ENCODE results near the gene DNAH8.

The DNAH8 gene
- total RNA-seq: 0 to 0.96 (median 0.40) reads per million in 9 experiments

GRCh38 chr6:38715016-38715689 lies at the start of gene DNAH8:
Gene DNAH8 (plus strand): TSS chr6:38715311. CDS start chr6:38722810, 7,499 bp downstream.
- ATAC-seq (replicated peaks) (peak; percentile 43), DNase-seq (no peak)
- Mint-ChIP-seq H3K4me3 (peak within 1 kb of the TSS; percentile 48 to 59), H3K27ac (peak within 1 kb of the TSS; percentile 88 to 91), H3K9me3 (no peaks in the 10 kb centered on the region), H3K4me1 (ENCODE audit: low read depth in 2 of 2) (peaks cover 13 to 19% of the 10 kb centered on the region in 2 donors), H3K27me3 (peaks cover 14 to 24% of the 10 kb centered on the region in 2 donors), H3K36me3 (ENCODE audit: insufficient read depth) (peaks cover 9% of the 10 kb centered on the region)

- Mint-ChIP-seq H3K9me3 (no peaks in the 10 kb centered on the region), H3K4me3 (no peak overlapping the region), H3K27ac (no peak overlapping the region), H3K4me1 (ENCODE audit: low read depth in 2 of 2) (peaks cover 5 to 7% of the 10 kb centered on the region in 2 donors), H3K27me3 (no peaks in the 10 kb centered on the region), H3K36me3 (ENCODE audit: insufficient read depth) (peaks cover 8% of the 10 kb centered on the region)
- ATAC-seq (replicated peaks) (peak; percentile 95), DNase-seq (peak; percentile 21 to 44 (median 30))
Measured at GRCh38 chr6:38671885-38672467, 43.1 kb upstream of the DNAH8 start.

- Mint-ChIP-seq H3K9me3 (no peaks in the 10 kb centered on the region), H3K4me1 (ENCODE audit: low read depth in 2 of 2) (peaks cover 5 to 7% of the 10 kb centered on the region in 2 donors), H3K27me3 (no peaks in the 10 kb centered on the region), H3K4me3 (no peak overlapping the region), H3K27ac (no peak overlapping the region), H3K36me3 (ENCODE audit: insufficient read depth) (peaks cover 12% of the 10 kb centered on the region)
- no peak for DNase-seq
- ATAC-seq (replicated peaks): no peak
Measured at GRCh38 chr6:38673397-38674165, 41.5 kb upstream of the DNAH8 start.

- no peak overlapping the region for H3K4me3 Mint-ChIP-seq
- H3K27ac Mint-ChIP-seq: peak overlapping the region; percentile 16 to 21
- peaks cover 18% of the 10 kb centered on the region for H3K36me3 Mint-ChIP-seq (ENCODE audit: insufficient read depth)
- no peaks in the 10 kb centered on the region for H3K27me3 Mint-ChIP-seq
- H3K9me3 Mint-ChIP-seq: no peaks in the 10 kb centered on the region
- no peak for ATAC-seq (replicated peaks)
- DNase-seq: no peak
- H3K4me1 Mint-ChIP-seq (ENCODE audit: low read depth in 2 of 2): peaks cover 5 to 7% of the 10 kb centered on the region in 2 donors
Measured at GRCh38 chr6:38676236-38676973, 38.7 kb upstream of the DNAH8 start.

GRCh38 chr6:38676974-38677544 lies 38.1 kb upstream of the DNAH8 start:
- peak overlapping the region; percentile 16 to 21 for H3K27ac Mint-ChIP-seq
- no peaks in the 10 kb centered on the region for H3K9me3 Mint-ChIP-seq
- no peak overlapping the region for H3K4me3 Mint-ChIP-seq
- DNase-seq: no peak
- peaks cover 24% of the 10 kb centered on the region for H3K36me3 Mint-ChIP-seq (ENCODE audit: insufficient read depth)
- ATAC-seq (replicated peaks): no peak
- no peaks in the 10 kb centered on the region for H3K27me3 Mint-ChIP-seq
- H3K4me1 Mint-ChIP-seq (ENCODE audit: low read depth in 2 of 2): peaks cover 5 to 6% of the 10 kb centered on the region in 2 donors

- no peak for ATAC-seq (replicated peaks)
- Mint-ChIP-seq H3K9me3 (no peaks in the 10 kb centered on the region), H3K27me3 (no peaks in the 10 kb centered on the region), H3K4me1 (ENCODE audit: low read depth in 2 of 2) (peaks cover 3 to 5% of the 10 kb centered on the region in 2 donors), H3K27ac (peak overlapping the region in 1 of 2 donors; percentile 59), H3K4me3 (no peak overlapping the region), H3K36me3 (ENCODE audit: insufficient read depth) (peaks cover 31% of the 10 kb centered on the region)
- no peak for DNase-seq
Measured at GRCh38 chr6:38678178-38678760, 36.8 kb upstream of the DNAH8 start.

- H3K27ac Mint-ChIP-seq: peak overlapping the region in 1 of 2 donors; percentile 71
- H3K9me3 Mint-ChIP-seq: no peaks in the 10 kb centered on the region
- no peaks in the 10 kb centered on the region for H3K27me3 Mint-ChIP-seq
- ATAC-seq (replicated peaks): no peak
- H3K36me3 Mint-ChIP-seq (ENCODE audit: insufficient read depth): peaks cover 40% of the 10 kb centered on the region
- DNase-seq: no peak
- no peak overlapping the region for H3K4me3 Mint-ChIP-seq
- H3K4me1 Mint-ChIP-seq (ENCODE audit: low read depth in 2 of 2): peaks cover 0 to 5% of the 10 kb centered on the region in 2 donors
Measured at GRCh38 chr6:38679668-38680067, 35.4 kb upstream of the DNAH8 start.

GRCh38 chr6:38681850-38682249 lies 33.3 kb upstream of the DNAH8 start:
- no peak overlapping the region for H3K27ac Mint-ChIP-seq
- ATAC-seq (replicated peaks): no peak
- no peaks in the 10 kb centered on the region for H3K9me3 Mint-ChIP-seq

GRCh38 chr6:38684237-38684636 lies 30.9 kb upstream of the DNAH8 start:
- Mint-ChIP-seq H3K27me3 (no peaks in the 10 kb centered on the region), H3K9me3 (no peaks in the 10 kb centered on the region), H3K4me1 (ENCODE audit: low read depth in 2 of 2) (peaks cover 8 to 13% of the 10 kb centered on the region in 2 donors), H3K36me3 (ENCODE audit: insufficient read depth) (peaks cover 26% of the 10 kb centered on the region), H3K27ac (no peak overlapping the region), H3K4me3 (no peak overlapping the region)
- ATAC-seq (replicated peaks) (no peak), DNase-seq (no peak)

More at GRCh38 chr6:38681850-38682249, 33.3 kb upstream of the DNAH8 start:
- no peak for DNase-seq
- H3K36me3 Mint-ChIP-seq (ENCODE audit: insufficient read depth): peaks cover 33% of the 10 kb centered on the region
- no peak overlapping the region for H3K4me3 Mint-ChIP-seq
- peaks cover 0 to 1% of the 10 kb centered on the region in 2 donors for H3K4me1 Mint-ChIP-seq (ENCODE audit: low read depth in 2 of 2)
- no peaks in the 10 kb centered on the region for H3K27me3 Mint-ChIP-seq

GRCh38 chr6:38684904-38685303 lies 30.2 kb upstream of the DNAH8 start:
- Mint-ChIP-seq H3K4me1 (ENCODE audit: low read depth in 2 of 2) (peaks cover 8 to 16% of the 10 kb centered on the region in 2 donors), H3K4me3 (no peak overlapping the region), H3K36me3 (ENCODE audit: insufficient read depth) (peaks cover 22% of the 10 kb centered on the region), H3K27me3 (no peaks in the 10 kb centered on the region), H3K27ac (peak overlapping the region in 1 of 2 donors; percentile 0), H3K9me3 (no peaks in the 10 kb centered on the region)
- DNase-seq (no peak), ATAC-seq (replicated peaks) (no peak)

GRCh38 chr6:38686270-38687042 lies 28.7 kb upstream of the DNAH8 start:
- Mint-ChIP-seq H3K27ac (no peak overlapping the region), H3K9me3 (no peaks in the 10 kb centered on the region), H3K4me3 (no peak overlapping the region), H3K36me3 (ENCODE audit: insufficient read depth) (peaks cover 22% of the 10 kb centered on the region), H3K27me3 (no peaks in the 10 kb centered on the region), H3K4me1 (ENCODE audit: low read depth in 2 of 2) (peaks cover 8 to 19% of the 10 kb centered on the region in 2 donors)
- ATAC-seq (replicated peaks) (no peak), DNase-seq (no peak)

- ATAC-seq (replicated peaks) (no peak), DNase-seq (no peak)
- Mint-ChIP-seq H3K27me3 (no peaks in the 10 kb centered on the region), H3K9me3 (no peaks in the 10 kb centered on the region), H3K27ac (peak overlapping the region in 1 of 2 donors; percentile 64), H3K4me3 (no peak overlapping the region), H3K4me1 (ENCODE audit: low read depth in 2 of 2) (peaks cover 8 to 19% of the 10 kb centered on the region in 2 donors), H3K36me3 (ENCODE audit: insufficient read depth) (peaks cover 16% of the 10 kb centered on the region)
Measured at GRCh38 chr6:38687043-38687353, 28.1 kb upstream of the DNAH8 start.

Measured in effector memory CD8-positive, alpha-beta T cell (primary cell).